Stimulated activated naive CD8-positive, alpha-beta T cell treated with anti-CD3 and anti-CD28 coated beads, Interleukin-15, Interleukin-2, amounts not matched to agents 100 U/mL and 50 U/mL, for 24 hours (primary cell): ENCODE results near the gene TBRG4.
A peak's percentile ranks its signal among the peaks of the same experiment; 100 is the strongest.

Experiments used
- ATAC-seq: fragments of 150-1000 bp; cut with Tn5 transposase; one replicate; pipeline ENCODE4 v1.10.0; 2021
- DNase-seq: peaks from one replicate; pipeline ENCODE4 v3.0.0; 2021

Gene TBRG4

DNA sequence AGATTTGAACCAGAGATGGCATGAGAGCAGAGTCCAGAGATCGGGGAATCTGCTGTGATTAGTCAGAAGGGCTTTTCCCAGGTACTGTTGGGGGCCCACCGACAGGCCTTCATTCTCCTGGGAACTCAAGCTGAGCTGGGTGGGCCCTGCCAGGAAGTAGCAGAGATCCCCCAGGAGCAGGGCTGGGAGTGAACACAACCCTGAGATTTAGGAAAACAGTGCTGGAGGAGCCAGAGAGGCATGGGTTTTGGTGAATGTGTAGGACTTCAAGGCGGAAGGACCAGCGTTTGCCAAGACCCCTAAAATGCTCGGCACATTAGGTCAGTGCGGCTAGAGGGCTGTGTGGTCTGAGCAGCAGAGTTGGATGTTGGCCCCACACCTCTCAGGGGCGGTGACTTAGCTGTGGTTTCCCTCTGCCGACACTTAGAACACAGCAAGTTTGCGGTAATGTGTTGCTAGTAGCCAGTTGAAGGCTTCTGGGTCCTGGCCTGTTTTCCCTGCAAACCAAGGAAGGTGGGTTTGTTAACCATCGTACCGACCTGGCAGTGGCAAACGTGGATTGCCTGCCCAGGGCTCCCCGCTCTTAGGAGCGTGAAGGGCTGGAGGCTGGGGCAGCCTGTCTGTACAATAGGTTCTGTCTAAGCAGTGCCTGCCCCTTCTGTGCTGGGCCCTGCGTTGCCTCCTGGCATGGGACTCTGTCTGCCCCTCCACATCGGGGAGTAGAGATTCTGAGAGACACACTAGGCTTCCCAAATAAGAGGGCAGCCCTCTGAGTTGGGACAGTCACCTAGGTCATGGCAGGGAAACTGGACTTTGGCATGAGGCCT lies 36.8 kb downstream of the TBRG4 start:
- DNase-seq: no peak
- ATAC-seq: no peak

DNA sequence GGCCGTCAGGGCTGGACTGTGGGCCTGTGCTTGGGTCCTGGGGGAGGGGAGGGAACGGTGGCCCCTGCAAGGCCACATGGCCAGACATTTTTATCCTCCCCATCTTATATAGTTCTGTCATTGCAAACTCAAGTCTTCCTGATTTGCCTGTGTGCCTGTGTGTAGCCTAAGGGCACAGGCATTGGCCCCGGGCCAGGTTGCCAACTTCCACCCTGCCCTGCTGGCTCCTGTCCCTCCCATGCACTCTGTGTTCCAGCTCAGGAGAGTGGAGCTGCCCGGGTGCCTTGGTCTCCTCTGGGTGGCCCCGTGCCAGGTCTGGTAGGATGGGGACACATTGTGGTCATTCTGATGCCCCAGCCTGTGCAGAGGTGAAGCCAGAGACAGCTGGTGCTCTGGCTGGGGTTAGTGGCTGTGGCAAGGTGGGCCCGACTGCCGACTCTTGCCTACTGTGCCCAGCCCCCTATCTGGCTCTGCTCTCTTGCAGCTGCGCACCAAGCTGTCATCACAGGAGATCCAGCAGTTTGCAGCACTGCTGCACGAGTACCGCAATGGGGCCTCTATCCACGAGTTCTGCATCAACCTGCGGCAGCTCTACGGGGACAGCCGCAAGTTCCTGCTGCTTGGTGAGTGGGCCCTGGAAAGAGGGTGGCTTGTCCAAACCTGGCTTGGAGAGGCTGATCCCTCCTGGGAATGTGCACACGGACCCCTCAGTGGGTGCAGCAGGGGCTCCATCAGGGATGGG lies 37.5 kb downstream of the TBRG4 start:
- DNase-seq: no peak
- ATAC-seq: no peak

DNA sequence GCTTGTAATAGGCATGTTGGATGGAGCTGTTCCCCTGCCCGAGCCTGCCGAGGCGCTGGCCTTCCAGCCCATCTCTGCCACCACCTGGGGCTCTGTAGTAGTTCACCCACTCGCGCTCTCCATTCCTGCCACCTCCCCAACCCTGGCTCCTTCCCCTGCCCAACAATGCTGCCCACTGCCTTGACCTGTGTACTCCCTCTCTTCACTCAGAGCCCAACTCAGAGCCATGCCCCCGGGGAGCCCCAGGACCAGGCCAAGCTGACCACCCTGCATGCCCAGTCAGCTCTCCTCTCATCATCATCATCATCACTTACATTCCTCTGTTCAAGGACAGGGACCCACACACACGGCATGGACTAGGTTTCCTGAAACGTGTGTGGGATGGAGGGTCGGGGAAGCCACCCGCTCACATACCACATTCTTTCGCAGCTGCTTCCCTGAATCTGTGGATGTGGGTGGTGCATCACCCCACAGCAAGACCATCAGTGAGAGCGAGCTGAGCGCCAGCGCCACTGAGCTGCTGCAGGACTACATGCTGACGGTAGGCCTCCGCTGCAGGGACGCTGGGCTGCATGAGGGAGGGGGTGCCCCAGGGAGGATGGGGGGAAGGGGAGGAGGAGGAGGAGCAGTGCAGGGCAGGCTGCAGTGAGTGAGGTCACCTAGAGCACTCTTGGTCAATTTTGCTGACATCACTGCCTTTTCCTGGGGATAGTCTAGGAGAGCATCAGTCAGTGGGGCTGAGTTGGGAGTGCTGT lies 38.3 kb downstream of the TBRG4 start:
- ATAC-seq (no peak), DNase-seq (no peak)

DNA sequence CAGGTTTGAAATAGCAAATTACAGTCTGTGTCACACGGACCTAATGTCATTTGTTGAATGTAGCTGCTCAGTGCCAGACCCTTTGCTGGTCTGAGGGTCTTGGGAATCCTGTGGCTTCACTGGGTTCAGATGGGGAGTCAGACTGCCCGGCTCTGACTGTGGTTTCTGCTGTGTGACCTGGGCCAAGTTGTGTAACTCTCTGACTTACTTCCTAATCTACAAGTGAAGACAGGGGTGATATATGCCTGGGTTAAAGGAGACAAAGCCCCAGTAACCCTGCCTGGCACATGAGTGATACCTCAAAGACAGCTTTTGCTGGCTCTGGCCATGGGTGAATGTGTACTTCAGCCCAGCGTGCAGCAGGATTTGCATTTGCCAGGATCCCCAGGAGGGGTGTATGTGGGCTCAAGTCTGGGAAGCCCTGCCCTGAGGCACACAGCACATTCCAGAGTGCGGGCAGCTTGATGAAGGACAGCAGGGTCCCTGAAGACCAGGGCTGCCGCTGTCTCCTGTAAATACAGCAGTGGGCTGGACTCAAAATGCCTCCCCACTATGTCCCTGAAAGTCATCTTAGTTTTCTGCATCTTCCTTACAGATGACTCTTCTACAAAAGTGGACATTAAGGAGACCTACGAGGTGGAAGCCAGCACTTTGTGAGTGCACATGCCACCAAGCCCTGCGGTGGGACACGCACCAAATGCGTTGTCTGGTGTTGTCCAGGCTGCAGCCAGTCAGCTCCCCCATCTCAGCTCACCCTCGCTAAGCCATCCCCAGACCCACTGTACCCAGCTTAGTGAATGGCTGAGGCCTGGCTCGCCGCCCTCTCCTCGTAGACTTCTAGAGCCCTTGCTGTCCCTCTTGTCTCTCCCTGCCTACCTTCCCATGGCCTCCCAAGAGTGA lies 39.1 kb downstream of the TBRG4 start:
- ATAC-seq (no peak), DNase-seq (no peak)

DNA sequence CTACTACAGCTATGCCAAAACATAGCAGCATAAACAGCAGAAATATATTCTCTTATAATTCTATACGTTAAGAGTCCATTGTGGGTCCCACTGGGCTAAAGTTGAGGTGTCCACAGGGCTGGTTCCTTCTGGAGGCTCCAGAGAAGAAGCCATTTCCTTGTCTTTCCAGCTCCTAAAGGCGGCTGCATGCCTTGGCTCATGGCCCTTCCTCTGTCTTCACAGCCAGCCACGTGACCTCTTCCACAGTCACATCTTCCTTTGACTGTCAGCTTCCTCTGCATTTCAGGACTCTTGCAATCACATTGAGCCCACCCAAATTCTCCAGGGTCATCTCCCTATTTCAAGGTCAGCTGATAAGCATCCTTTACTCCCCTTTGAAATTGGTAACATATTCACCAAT lies 40.0 kb downstream of the TBRG4 start:
- DNase-seq: no peak
- no peak for ATAC-seq

DNA sequence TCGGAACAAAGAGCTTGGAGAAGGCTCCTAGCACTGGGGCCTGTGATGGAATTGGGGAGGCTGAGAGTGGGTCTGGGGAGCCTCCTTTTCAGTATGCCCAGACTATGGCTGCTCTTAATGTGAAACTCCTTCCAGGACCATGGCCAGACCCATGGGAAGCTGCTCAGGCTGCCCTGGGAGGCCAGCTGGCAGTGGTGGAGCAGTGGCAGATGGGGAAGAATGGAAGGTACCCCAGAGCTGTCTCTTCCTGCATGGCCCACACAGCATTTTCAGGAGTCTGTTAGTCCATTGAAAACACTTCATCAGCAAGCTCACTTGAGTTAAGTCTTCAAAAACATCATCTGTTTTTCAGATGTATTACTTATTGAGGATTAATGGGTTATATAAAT lies 41.2 kb downstream of the TBRG4 start:
- no peak for DNase-seq
- no peak for ATAC-seq

DNA sequence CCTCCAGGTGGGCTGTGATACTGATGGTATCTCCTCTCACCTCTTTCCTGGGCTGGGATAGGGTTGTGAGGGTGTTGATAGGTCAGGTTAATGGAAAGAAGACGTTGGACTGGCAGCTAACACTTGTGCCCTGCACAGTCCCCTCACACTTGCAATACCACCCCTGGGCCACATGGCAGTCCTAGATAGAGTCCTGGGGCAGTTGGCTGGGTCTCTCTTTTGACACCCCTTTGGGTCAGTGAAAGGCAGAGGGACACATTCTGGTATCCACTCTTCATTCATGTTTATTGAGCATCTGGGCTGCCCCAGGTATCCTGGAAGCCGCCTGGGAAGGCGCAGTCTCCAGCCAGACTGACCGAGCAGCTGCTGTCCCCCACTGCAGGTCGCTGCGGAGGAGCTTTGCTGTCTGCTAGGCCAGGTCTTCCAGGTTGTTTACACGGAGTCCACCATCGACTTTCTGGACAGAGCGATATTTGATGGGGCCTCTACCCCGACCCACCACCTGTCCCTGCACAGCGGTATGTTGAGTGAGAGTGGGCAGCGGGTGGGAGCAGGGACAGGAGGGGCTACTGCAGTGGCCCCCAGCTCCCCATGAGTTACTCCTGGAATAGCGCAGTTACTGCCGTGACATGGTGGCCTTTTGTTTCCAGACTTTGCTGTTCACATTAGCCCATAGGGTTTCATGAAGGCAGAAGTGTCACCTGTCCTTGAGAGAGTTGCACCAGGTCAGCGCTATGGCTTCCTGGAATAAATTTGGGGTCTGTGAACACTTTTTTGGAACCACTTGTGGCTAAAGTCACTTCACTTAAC lies 41.8 kb downstream of the TBRG4 start:
- no peak for ATAC-seq
- DNase-seq: no peak

DNA sequence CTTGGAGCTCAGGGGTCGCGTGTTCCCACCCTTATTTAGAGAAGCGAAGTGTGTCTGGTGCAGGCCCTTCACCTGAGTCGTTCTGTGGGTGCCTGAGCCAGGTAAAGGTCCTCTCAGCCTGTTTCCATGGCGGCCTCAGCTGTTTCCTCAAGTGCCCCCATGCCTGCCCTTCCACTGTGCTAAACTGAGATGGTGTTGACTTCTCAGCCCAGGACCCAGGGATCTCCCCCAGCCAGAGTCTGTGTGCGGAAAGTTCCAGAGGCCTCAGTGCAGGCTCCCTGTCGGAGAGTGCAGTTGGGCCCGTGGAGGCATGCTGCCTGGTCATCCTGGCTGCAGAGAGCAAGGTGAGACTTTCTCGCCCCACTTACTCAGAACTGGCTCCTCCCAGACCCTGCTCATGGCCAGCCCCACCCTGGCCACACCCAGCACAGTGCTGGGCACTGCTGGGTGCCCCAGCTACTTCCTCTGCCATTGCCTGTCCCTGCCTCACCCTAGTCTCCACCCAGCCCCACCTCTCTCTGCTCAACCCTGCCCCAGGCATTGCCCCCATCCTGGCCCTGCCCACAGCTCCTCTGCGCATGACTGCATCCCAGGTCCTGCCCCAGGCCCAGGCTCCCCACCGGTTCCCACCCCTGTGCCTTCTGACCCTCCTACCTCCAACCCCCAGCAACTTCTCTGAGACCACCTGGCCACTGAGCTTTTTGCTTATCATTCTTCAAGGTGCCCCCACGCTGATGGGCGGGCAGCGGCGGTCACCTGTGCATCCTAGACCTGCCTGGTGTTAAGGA lies 43.1 kb downstream of the TBRG4 start:
- DNase-seq: no peak
- ATAC-seq: no peak

DNA sequence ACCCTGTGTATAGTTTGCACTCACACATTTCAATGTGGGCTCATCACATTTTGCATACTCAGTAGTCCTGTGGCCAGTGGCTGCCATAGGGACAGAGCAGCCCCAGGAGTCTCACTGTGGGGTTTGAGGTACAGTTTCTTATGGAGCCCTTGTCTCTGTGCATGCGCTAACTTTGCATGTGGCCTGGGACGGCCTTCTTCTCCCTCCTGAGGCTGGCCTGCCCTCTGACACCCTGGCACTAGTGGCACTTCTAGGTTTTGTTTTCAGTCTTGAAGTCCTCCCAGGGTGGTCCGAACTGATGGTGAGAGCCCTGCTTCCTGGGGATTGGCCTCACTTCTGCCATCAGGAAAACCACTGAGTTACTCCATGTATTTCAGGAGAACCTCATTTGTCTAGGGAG lies 43.9 kb downstream of the TBRG4 start:
- no peak for DNase-seq
- no peak for ATAC-seq

DNA sequence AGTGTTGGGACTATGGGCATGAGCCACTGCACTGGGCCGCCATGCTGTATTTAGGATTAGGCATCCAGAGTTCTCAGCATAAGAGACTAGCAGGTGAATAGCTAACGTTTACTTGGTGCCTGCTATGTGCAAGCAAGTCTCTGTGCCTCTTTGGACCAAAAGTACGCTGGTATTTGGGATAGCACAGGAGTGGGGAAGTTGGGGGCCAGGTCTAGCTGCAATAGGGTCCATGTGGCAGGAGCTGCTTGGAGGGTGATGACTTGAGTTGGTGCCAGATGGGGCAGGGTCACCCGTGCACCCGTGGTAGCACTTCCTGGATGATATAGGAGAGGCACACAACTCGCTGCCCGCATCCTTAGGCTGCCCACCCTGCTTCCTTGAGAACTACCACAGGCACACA lies 45.1 kb downstream of the TBRG4 start:
- DNase-seq (no peak), ATAC-seq (no peak)

DNA sequence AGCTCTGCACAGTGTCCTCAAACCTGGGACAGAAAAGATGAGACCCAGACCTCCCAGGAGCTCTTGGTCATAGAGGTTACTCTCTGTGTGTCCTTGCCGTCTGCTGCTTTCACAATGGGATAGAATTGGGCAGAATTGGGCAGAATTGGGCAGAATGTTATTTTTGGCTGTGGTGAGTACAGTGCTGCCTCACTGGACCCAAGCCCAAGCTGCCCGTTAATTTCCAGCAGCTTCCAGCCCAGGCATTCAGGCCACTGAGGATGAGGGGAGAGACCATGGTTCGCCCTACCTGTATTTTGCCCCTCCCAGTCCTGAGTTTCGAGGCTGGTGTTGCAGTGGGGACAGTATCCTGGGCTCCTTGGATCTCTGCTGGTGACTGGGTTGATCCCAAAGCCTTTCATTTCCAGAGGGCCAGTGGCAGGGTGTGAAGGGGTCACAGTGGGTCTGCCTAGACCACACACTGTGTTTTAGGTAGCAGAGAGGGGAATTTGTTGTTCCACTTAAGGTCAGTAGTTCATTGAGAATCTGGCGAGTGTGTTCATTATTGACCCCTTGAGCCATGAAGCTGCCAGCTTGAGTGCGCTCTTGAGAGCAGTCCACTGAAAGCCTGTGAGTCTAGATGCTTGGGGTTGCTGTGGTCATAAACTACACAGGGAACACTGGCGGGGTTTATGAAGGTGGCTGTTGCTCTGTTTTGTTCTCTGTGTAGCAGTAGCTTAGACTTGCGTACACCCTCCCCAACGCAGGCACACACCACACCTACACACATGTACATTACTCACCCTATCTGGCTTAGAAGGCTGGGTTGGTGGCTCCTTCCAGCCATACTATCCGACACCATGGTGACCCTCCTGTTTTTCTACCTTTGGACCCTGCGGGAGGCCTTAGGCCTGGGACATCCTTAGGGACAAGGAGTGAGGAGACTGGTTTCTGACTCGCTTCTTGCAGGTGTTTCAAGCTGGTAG lies 46.2 kb downstream of the TBRG4 start:
- no peak for ATAC-seq
- DNase-seq: no peak

DNA sequence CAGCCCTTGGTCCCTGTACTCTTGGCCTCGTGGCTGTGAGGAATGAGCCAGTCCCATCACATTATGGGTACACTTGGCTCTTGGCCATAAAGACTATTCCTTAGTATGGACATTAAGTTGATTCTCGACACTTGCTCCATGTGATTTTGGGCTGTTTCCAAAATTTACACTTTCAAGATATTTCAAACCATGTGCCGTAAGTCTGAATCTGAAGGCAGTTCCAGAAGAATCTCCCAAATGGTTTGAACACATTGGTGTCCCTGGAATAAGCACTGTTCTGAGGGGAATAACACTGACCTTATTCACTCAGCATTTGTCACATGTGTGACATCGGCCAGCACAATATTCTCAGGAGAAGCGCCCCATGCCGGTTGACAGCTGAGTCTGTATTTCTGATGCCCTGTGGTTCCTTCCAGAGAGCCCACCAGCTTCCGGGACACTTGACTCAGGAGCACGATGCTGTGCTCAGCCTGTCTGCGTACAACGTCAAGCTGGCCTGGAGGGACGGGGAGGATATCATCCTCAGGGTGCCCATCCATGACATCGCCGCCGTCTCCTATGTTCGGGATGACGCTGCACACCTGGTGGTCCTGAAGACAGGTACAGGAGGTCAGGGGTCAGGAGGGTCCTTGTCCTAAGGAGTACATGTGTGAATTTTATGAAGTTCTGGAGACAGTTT lies 47.3 kb downstream of the TBRG4 start:
- ATAC-seq (no peak), DNase-seq (no peak)

DNA sequence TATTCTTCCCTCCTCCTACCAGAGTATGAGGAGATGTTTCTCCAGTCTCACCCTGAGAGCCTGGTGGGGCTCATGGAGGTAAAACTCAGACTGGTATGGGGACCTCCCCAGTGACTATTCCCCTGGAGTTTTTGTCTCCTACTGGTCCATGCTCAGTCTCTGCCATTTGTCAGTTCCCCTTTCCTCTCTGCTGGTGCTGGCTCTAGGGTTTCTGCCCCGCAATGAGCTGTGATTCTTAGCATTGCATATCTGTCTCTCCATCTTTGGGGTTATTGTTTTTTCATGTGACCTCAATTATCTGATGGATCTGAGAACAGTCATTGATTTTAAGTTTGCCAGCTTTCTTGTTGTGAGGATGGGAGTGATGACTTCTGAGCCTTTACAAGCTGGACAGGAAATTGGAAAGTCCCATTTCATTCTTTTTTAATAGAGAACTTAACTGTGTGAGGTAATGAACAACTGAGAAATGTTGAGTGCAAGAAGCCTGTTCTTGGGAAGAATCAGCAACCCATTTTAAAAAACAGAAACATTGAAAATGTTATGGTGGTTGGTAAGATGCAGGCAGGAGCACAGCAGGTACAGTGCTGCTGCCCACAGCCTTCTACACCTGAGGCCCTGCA lies 49.6 kb downstream of the TBRG4 start:
- ATAC-seq (no peak), DNase-seq (no peak)

DNA sequence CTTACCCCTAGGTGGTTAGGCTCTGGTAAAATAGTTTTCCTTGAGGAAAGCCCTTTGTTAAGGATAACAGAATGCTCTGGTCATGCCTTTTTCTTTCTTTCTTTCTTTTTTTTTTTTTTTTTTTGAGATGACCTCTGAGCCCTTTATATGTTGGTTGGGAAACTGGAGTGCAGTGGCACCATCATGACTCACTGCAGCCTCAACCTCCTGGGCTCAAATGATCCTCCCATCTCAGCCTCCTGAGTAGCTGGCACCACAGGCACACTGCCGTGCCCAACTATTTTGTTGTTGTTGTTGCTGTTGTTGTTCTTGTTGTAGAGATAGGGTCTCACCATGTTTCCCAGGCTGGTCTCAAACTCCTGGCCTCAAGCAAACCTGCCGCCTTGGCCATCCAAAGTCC lies 50.1 kb downstream of the TBRG4 start:
- DNase-seq: no peak
- ATAC-seq: no peak

DNA sequence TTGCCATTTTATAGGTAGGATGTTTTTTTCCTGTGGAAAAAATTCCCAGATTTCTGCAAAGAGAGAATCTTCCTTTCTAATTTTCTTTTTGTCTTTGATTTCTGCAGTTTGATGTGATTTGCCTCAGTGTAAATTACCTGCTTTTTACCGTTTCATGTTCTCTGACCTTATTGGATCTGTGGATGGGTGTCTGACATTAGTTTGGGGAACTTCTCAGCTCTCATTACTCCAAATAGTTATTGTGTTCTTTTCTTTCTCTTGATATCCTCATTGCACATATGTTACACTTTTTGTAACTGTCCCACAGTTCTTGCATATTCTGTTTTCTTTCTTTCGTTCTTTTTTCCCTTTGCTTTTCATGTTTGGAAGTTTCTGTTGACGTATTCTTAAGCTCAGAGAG lies 51.2 kb downstream of the TBRG4 start:
- DNase-seq (no peak), ATAC-seq (no peak)

DNA sequence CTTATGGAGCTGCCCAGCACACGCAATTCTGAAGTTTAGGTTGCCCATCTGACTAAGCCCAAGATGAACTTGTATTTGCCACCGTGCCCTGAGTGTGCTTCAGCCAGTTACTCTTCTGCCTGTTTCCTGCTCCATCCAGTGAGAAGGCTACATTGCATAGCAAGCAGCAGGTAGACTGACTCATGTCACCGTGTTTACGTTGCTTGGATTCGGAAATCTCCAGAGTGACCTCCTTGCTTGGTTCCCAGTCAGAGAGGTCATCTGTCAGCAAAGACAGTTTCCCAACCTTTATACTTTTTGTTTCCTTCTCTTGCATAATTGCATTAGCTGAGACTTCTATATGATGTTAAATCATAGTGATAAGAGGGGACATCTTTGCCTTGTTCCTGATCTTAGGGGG lies 53.6 kb downstream of the TBRG4 start:
- no peak for ATAC-seq
- DNase-seq: no peak

DNA sequence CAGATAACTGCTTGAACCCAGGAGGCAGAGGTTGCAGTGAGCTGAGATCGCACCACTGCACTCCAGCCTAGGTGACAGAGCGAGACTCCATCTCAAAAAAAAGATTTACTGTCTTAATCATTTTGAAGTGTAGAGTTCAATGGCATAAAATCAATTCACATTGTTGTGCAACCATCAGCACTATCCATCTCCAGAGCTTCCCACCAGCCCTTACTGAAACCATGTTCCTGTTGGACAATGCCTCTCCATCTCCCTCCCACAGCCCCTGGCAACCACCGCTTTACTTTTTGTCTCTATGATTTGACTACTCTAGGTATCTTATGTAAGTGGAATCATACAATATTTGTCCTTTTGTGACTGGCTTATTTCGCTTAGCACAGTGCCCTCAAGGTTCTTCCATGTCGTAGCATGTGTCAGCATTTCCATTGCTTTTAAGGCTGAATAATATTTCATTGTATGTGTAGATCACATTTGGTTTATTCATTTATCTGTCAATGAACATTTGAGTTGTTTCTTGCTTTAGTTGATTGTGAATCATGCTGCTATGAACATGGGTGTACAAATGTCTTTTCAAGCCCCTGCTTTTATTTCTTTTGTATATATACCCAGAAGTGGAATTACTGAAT lies 55.8 kb downstream of the TBRG4 start:
- ATAC-seq (peak; percentile 40), DNase-seq (no peak)

DNA sequence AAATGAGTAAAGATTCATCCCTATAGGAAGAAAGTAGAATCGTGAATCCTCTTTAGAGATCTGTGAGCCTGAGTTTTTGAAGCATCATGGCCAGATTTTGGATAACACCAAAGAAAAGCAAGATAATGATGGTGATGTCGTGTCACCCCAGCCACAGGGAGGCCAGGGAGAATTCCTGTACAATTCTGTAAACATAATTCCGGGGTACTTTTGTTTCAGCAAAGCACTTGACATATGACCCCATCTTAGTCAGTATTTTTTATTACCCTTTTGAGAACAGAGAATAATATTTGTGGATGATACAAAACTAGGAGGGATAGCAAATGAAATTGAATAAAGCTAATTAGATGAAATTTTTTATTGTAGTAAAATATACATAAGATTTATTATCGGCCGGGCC lies 56.5 kb downstream of the TBRG4 start:
- DNase-seq (no peak), ATAC-seq (no peak)
